Measurements from ENCODE around the gene FBXO46.
A peak's percentile ranks its signal among the peaks of the same experiment; 100 is the strongest.
"Not testable (repeated sequence)": the region's sequence is repeated elsewhere in the genome, so short reads cannot be mapped to it uniquely, and the experiment has no call there.

Gene FBXO46

GRCh38 chr19:45717983-45718650, 12.6 kb downstream of the FBXO46 start:
- no peak for DNase-seq

GRCh38 chr19:45717131-45717982, 13.3 kb downstream of the FBXO46 start:
- DNase-seq, result peak; percentile 99

GRCh38 chr19:45716359-45717130, 14.2 kb downstream of the FBXO46 start:
- DNase-seq, result no peak

GRCh38 chr19:45715139-45715538, 15.6 kb downstream of the FBXO46 start:
- no peak for DNase-seq

GRCh38 chr19:45713141-45713540, 17.6 kb downstream of the FBXO46 start:
- no peak for DNase-seq

- DNase-seq, result no peak
Measured at GRCh38 chr19:45712699-45713067, 18.0 kb downstream of the FBXO46 start.

GRCh38 chr19:45711851-45712698, 18.6 kb downstream of the FBXO46 start:
- no peak for DNase-seq

- no peak for DNase-seq
Measured at GRCh38 chr19:45710356-45711130, 20.2 kb downstream of the FBXO46 start.

- DNase-seq, result no peak
Measured at GRCh38 chr19:45705710-45706415, 24.8 kb downstream of the FBXO46 start.

GRCh38 chr19:45705115-45705514, 25.6 kb downstream of the FBXO46 start:
- no peak for DNase-seq

GRCh38 chr19:45701676-45702075, 29.0 kb downstream of the FBXO46 start:
- no peak for DNase-seq

GRCh38 chr19:45693106-45693788, 37.4 kb downstream of the FBXO46 start:
- DNase-seq, result no peak

- DNase-seq, result peak; percentile 99
Measured at GRCh38 chr19:45692187-45693105, 38.2 kb downstream of the FBXO46 start, which contains the start of gene QPCTL. Gene QPCTL (plus strand): TSS chr19:45692666. CDS start chr19:45692704, 38 bp downstream.

- peak; percentile 81 for DNase-seq
Measured at GRCh38 chr19:45691516-45692186, 39.0 kb downstream of the FBXO46 start, which contains the start of gene SNRPD2. Gene SNRPD2 (minus strand): TSS chr19:45691953. CDS start chr19:45691888, 65 bp downstream.

GRCh38 chr19:45687599-45687998, 43.1 kb downstream of the FBXO46 start:
- DNase-seq, result no peak

- not testable (repeated sequence) for DNase-seq
Measured at GRCh38 chr19:45685045-45685444, 45.7 kb downstream of the FBXO46 start.

GRCh38 chr19:45682908-45683307, 47.8 kb downstream of the FBXO46 start:
- DNase-seq, result no peak

- DNase-seq, result no peak
Measured at GRCh38 chr19:45682117-45682516, 48.6 kb downstream of the FBXO46 start.

All from GF-D8 (cell line).